ENCODE data around the gene LRP1B.

DNA sequence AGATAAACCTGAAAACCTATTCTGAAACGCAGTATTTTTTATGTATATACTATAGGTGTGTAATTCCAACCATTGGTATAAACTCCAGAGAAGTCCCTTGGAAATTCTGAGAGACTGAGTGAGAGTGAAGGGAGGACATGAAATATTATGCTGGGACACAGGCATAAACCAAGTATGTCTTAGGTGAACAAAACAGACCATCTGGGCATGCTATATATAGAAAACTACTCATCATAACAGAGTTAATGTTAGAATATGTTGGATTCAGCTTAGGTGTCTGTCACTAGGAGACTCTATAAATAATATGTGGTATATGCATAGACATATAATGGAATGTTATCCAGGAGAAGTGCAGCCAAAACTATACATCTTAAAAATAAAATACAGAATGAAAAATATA lies 282.6 kb downstream of the LRP1B start:
- TF ChIP-seq, protein P1, sequence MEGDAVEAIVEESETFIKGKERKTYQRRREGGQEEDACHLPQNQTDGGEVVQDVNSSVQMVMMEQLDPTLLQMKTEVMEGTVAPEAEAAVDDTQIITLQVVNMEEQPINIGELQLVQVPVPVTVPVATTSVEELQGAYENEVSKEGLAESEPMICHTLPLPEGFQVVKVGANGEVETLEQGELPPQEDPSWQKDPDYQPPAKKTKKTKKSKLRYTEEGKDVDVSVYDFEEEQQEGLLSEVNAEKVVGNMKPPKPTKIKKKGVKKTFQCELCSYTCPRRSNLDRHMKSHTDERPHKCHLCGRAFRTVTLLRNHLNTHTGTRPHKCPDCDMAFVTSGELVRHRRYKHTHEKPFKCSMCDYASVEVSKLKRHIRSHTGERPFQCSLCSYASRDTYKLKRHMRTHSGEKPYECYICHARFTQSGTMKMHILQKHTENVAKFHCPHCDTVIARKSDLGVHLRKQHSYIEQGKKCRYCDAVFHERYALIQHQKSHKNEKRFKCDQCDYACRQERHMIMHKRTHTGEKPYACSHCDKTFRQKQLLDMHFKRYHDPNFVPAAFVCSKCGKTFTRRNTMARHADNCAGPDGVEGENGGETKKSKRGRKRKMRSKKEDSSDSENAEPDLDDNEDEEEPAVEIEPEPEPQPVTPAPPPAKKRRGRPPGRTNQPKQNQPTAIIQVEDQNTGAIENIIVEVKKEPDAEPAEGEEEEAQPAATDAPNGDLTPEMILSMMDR (IDR thresholded peaks at IDR 0.05; ENCODE audit: low read length): no peak
- TF ChIP-seq EZH2 (IDR thresholded peaks at IDR 0.05; ENCODE audit: borderline replicate concordance, low read length): no peak
